Skin of body (tissue), 2 donors: Measurements from ENCODE around the gene ASB18. TPM values are rescaled to one million over a fixed set of nuclear protein-coding genes. Genes with fewer than 3 reads are reported as not detected.

Source experiments
- DNase-seq: peaks from one replicate; lab custom pipeline; 2025; lab: John Stamatoyannopoulos, UW
- total RNA-seq: library from RNA; depleted of rRNA; stranded (reverse); fragments of >200 nt; gene quantifications from one replicate; pipeline ENCODE4 v1.2.3, GENCODE V29; 2014

The ASB18 gene
- total RNA-seq, 1 donor from 2014 or later: 0.79 TPM

- DNase-seq: no peak
Observed at GRCh38 chr2:236164201-236164924, 99.8 kb downstream of the ASB18 start.

- no peak for DNase-seq
Observed at GRCh38 chr2:236163471-236164200, 100.6 kb downstream of the ASB18 start.

DNA sequence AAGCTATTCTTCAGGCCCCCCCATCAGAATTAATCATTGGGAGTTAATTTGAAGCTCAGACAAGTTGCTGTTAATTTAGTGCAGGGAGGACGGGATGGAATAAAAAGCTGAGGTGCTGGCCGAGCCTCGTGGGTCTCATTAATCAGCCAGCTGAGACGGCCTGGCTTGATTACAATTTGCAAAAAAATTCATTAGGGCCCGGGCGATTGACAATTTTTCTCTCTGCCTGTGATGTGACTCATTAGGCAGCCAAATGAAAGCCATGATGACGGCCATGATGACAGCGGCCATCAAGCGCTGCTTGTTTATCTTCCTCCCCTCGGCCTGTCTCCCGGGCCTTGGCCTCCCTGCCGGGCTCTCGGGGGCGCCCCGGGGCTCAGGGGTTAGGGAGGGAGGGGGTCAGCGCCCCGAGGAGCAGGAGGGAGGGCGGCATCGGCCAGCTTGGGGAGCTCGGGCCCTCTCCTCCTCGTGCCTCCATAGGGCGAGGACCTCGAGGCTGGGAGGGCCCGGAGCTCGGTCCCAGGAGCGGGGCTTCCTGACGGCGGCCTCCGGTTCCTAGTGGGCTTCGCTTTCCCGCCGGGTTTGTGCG, 101.2 kb downstream of the ASB18 start:
- DNase-seq: no peak

DNA sequence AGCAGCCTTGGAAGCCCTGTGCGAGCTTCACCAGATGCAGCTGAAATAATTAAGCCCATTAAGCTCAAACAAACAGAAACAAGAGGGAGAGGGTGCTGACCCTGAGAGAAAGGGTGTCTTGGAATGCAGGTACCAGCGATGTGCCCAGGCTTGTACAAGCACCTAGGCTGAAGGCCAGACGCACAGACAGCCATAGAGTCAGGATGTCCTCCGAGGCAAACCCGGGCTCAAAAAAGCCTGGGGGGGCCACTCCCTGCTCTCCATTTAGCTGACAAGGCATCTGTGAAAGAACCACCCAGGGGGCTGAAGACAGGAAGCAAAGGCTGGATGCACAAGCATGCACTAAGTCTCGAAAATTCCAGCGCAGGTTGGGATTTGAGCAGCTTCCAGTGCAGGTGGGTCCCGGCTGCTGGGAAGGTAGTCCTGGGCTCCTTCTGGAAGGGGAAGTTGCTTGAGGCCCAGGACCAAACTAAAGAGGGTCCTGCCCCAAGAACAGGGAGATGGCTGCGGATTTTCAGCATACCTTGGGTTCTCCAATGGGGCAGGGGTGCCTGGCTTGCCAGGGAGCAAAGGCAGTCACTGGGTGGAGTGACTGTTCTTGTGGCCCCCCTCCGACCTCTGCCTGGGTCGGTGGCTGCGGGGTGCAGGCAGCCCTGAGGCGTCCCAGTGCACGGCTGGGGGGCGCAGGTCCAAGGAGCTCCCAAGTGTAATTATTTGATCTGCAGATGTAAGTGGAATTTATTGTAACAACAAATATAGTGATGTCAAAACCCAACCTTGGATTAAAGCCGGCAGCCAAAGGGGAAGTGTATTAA, 102.0 kb downstream of the ASB18 start:
- DNase-seq: no peak

- no peak for DNase-seq
Observed at GRCh38 chr2:236161531-236161930, 102.7 kb downstream of the ASB18 start.

DNA sequence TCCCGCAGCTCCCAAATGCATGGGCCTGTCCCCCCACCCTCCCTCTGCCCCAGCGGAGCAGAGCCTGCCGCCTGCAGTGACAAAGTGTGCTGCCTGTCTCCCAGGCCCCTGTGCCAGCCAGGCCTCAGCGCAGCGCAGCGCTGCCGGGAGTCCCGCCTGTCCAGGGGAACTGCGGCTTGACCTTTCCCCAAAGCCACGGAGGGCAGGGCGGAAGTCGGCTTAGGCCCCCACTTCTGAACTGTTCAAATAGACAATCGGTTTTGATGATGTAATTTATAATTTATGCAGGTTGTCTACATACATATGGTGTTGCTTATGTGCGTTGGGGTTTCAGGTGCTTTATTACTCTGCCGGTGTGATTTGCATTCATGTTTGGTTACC, 103.1 kb downstream of the ASB18 start:
- no peak for DNase-seq

- no peak for DNase-seq
Observed at GRCh38 chr2:236160366-236161081, 103.7 kb downstream of the ASB18 start.

GRCh38 chr2:236159778-236160170, 104.4 kb downstream of the ASB18 start:
- DNase-seq: no peak

DNA sequence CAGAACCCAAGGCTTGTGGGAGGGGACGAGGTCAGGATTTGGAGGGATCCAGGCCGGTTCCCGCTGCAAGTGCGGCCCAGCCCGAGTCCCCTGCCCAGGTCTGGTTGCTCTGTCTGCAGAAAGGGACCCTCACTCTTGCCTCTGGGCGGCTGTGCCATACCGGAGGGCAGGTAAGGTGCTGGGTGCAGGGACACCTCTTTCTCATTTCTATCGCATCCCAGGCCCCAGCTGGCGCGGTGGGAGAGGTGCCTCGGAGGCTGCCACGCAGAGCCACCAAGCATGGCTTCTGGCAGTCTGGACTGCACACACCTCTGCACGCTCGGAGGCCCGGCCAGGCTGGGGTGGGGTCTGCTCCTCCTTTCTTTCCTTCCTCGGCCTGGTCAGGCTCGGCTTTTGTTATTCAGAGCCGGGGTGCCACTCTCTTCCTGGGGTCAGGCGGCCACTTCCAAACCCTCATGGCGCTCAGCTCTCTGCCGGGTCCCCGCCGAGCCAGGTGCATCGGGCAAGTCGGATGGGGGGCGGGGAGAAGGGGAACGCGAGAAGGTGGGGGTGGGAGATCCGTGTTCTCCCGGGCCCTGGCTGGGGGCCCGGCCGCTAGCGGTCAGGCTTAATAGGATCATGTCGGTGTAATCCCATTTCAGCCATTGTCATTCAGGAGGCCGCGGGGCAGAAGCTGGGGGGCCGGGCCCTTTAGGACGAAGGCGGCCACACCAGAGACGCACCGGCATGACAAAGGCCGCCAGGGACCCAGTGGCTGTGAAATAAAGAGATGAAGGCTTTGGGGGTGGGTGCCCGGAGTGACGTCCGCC, 105.0 kb downstream of the ASB18 start:
- DNase-seq: no peak

- DNase-seq: no peak
Observed at GRCh38 chr2:236157815-236158498, 106.2 kb downstream of the ASB18 start.

GRCh38 chr2:236157366-236157765, 106.8 kb downstream of the ASB18 start:
- no peak for DNase-seq

DNA sequence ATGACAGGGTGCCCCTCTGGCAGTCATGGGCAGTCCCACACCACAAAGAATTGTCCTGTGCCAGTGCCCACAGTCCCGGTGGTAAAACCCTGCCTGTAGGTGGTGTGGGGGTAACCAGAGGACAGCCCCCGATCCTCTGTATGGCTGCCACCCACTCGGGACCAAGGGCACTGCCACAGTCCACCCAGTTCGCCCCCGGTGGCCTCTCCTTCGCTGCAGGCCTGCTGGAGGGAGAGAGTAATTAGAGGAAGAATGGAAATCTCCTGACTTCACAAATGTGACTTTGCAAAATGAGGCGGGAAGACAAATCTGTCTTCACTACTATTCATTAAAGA, 107.4 kb downstream of the ASB18 start:
- no peak for DNase-seq

DNA sequence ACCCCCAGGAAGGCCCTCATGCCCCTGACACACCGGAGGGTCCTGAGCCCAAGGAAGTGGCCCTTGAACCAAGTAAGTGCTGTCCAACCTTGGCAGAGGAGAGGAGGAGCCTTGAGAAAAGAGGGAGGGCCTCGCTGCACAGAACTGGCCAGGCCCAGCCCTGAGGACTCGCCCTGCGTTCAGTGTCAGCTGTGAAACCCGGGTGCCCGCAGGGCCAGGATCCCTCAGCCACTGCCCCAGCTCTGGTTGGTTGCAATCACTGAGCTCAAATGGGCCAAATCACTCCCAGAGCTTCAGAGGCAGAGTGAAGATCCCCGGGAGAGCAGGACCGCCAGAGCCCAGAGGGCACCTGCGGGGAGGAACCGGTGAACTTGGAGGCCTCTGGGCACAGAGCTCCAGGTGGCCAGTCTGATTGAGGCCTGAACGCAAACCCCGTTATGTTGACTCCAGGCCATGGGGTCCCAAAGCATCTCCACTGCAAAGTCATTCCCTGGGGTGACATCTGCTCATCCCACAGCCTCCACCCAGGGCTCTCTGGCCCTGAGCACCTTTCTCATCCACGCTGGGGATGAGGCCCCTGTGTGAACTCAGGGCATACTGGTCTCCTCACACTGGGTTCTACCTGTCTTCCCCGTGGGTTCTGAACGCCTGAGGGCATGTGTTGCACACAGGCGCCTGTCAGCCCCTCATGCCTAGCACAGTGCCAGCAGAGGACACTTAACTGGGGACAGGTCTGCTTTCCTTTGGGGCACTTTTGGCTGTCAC, 107.9 kb downstream of the ASB18 start:
- DNase-seq: no peak

- DNase-seq: no peak
Observed at GRCh38 chr2:236155406-236155805, 108.8 kb downstream of the ASB18 start.

GRCh38 chr2:236146436-236146835, 117.8 kb downstream of the ASB18 start:
- DNase-seq: no peak

- no peak for DNase-seq
Observed at GRCh38 chr2:236143811-236144210, 120.4 kb downstream of the ASB18 start.
